Duodenal mucosa (tissue), 2 donors: ENCODE results near the gene WDPCP.
"Not testable (repeated sequence)": the region's sequence is repeated elsewhere in the genome, so short reads cannot be mapped to it uniquely, and the experiment has no call there.

Experiments
- H3K27ac ChIP-seq: one replicate; pipeline ENCODE4 v1.7.0; 2013; ENCODE audit warnings: low read depth, low read length
- H3K27me3 ChIP-seq, 2 donors: one replicate each; pipeline ENCODE4 v1.7.0; 2013; ENCODE audit warnings: low read length in 2 of 2, control low read depth in 1 of 2; ENCODE audit not compliant: insufficient read depth in 2 of 2, control insufficient read depth in 1 of 2
- H3K36me3 ChIP-seq, 2 donors: one replicate each; pipeline ENCODE4 v1.7.0; 2013; ENCODE audit warnings: low read length in 2 of 2, control low read depth in 1 of 2; ENCODE audit not compliant: insufficient read depth in 2 of 2, control insufficient read depth in 1 of 2
- H3K4me1 ChIP-seq, 2 donors: one replicate each; pipeline ENCODE4 v1.7.0; 2013; ENCODE audit warnings: low read length in 2 of 2, control low read depth in 1 of 2; ENCODE audit not compliant: insufficient read depth in 2 of 2, control insufficient read depth in 1 of 2
- H3K4me3 ChIP-seq, 2 donors: one replicate each; pipeline ENCODE4 v1.7.0; 2013; ENCODE audit warnings: low read length in 2 of 2, low read depth in 1 of 2
- H3K9ac ChIP-seq, 2 donors: one replicate each; pipeline ENCODE4 v1.7.0; 2013; ENCODE audit warnings: low read length in 2 of 2, low read depth in 1 of 2
- H3K9me3 ChIP-seq, 2 donors: one replicate each; pipeline ENCODE4 v1.7.0; 2013; ENCODE audit warnings: low read length in 2 of 2, control low read depth in 1 of 2; ENCODE audit not compliant: control insufficient read depth in 1 of 2

The WDPCP gene

DNA sequence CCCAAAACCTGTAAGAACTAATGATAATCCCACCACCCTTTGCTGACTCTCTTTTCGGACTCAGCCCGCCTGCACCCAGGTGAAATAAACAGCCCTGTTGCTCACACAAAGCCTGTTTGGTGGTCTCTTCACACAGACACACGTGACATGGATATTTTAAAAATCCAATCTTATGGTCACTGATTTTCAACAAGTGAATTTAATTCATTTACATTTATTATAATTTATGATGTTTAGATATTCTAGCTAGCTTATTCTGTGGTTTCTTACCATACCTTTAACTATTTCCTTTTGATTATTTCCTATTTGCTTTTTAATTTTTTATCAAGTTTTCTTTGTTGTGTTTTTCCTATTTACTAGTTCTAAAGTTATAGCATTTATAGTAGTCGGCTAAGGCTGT is 301.8 kb downstream of the WDPCP start:
- not testable (repeated sequence) for H3K9me3 ChIP-seq

DNA sequence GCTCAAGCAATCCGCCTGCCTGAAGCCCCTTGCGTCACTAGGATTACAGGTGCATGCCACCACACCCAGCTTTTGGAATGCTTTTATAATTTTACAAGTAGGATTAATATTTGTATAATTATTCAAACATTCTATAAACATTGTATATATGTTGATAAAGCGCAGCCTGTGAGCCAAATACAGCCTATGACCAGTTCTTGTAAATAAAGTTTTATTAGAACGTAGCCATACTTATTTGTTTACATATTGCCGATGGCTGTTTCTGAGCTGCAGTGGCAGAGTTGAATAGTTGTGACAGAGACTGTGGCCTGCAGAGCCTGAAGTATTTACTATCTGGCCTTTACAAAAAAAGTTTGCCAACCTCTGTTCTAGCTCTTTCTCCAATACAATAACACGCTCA is 305.0 kb downstream of the WDPCP start:
- Histone ChIP-seq H3K4me1 (no peaks in the 10 kb centered on the region), H3K4me3 (no peak overlapping the region), H3K9me3 (peaks cover 3 to 5% of the 10 kb centered on the region in 2 donors), H3K27me3 (no peaks in the 10 kb centered on the region), H3K36me3 (no peaks in the 10 kb centered on the region), H3K9ac (no peak overlapping the region), H3K27ac (no peak overlapping the region)

More for the DNA sequence above, 301.8 kb downstream of the WDPCP start:
- not testable (repeated sequence) for H3K4me1 ChIP-seq, H3K36me3 ChIP-seq, H3K27ac ChIP-seq, H3K27me3 ChIP-seq, H3K4me3 ChIP-seq, H3K9ac ChIP-seq

DNA sequence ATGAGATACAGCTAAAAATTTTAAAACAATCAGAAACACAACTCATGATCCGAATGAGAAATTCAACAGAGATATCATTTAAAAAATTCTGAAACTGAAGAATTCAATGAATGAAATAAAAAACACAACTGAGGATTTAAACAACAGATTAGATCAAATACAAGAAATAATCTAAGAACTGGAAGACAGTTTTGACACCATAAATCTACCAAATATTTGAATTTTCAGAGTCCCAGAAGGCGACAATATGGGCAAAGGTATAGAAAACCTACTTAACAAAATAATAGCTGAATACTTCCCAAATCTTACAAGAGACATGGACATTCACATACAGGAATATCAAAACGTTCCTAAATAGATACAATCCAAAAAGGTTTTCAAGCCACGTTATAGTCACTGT is 315.7 kb downstream of the WDPCP start:
- Histone ChIP-seq H3K36me3 (no peaks in the 10 kb centered on the region), H3K9me3 (peaks cover 13 to 15% of the 10 kb centered on the region in 2 donors), H3K27me3 (no peaks in the 10 kb centered on the region), H3K4me1 (no peaks in the 10 kb centered on the region), H3K4me3 (no peak overlapping the region), H3K27ac (no peak overlapping the region), H3K9ac (no peak overlapping the region)

DNA sequence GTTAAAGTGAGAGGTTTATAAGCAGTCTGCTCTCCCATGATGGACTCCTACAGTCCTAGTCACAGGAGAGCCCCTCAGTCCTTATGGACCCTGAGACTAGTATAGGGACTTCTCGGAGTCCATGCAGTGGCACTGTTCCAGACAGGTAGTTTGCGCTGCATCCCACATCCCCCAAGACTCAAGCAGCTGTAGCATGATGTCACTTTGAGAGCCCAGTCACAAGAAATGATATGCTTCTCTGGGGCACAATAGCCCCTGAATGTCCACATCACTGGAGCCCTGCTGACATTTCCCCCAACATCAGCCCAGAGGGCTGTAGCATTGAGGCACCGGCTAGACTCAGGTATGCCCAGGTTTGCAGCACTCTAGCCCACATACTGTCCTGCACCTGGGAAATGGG is 317.6 kb downstream of the WDPCP start:
- Histone ChIP-seq H3K27me3 (no peaks in the 10 kb centered on the region), H3K9me3 (peaks cover 13 to 15% of the 10 kb centered on the region in 2 donors), H3K4me3 (no peak overlapping the region), H3K36me3 (no peaks in the 10 kb centered on the region), H3K27ac (no peak overlapping the region), H3K4me1 (no peaks in the 10 kb centered on the region), H3K9ac (no peak overlapping the region)

DNA sequence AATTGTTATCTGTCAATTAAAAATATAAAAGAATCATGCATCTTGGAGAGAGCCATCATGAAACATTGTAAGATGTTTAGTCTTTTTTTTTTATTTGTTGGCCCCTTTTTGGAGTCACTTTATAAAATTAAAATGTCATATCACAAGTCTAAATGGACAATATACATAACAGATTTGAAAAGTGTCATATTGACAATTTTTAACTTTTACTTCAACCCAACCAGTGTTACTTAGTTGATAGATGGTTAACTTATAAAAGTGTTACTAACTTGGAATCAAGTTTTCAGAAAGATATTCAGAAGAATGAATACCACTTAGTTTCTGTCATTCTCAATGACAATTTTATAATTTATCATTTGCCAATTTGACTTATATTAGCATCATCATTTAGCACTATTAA is 319.3 kb downstream of the WDPCP start:
- Histone ChIP-seq H3K27ac (no peak overlapping the region), H3K4me3 (no peak overlapping the region), H3K4me1 (no peaks in the 10 kb centered on the region), H3K27me3 (no peaks in the 10 kb centered on the region), H3K36me3 (no peaks in the 10 kb centered on the region), H3K9me3 (peaks cover 13 to 15% of the 10 kb centered on the region in 2 donors), H3K9ac (no peak overlapping the region)

DNA sequence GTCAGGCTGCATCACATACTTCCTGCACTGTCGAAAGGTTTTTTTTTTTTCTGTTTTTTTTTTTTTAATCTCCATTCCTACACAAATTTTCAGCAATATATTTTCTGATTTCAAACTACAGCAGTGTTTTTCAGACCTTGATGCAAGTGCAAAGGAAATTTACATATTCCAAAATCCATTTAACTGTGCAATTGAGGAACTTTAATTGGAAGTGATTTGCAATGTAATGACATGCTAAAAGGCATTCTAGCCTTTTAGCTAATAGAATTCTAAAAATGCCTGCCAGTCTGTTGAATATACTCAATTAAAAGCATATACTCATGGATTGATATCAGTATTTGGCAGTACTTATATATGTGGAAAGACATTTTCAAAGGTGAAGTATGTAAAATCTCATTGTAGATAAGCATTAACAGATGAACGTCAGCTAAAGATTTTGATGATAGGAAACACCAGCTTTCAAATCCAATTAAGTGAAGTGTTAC is 327.1 kb downstream of the WDPCP start:
- H3K27ac ChIP-seq = no peak overlapping the region
- H3K9me3 ChIP-seq = no peaks in the 10 kb centered on the region
- no peaks in the 10 kb centered on the region for H3K36me3 ChIP-seq
- H3K4me1 ChIP-seq = no peaks in the 10 kb centered on the region
- no peak overlapping the region for H3K4me3 ChIP-seq
- no peak overlapping the region for H3K9ac ChIP-seq
- no peaks in the 10 kb centered on the region for H3K27me3 ChIP-seq

DNA sequence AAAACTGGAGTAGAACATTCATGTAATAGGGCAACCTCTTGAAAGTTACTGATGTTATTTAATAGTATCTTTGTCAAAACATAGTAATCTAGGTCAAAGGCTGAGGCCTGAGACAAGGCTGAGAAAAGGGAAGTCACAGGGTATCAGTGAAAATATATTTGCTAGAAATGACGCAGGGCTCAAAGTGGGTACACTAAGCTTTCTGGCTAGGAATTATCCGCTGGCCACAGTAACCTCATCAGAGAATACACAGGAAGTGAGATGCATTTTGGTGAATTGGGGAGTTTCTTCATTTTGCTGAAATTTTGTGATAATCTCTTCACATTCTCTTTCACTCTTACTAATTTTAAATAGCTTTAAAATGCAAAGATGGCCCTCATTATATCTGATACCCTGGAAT is 330.8 kb downstream of the WDPCP start:
- H3K36me3 ChIP-seq = no peaks in the 10 kb centered on the region
- H3K27ac ChIP-seq = no peak overlapping the region
- no peaks in the 10 kb centered on the region for H3K27me3 ChIP-seq
- no peak overlapping the region for H3K4me3 ChIP-seq
- H3K9ac ChIP-seq = no peak overlapping the region
- no peaks in the 10 kb centered on the region for H3K9me3 ChIP-seq
- H3K4me1 ChIP-seq = no peaks in the 10 kb centered on the region

DNA sequence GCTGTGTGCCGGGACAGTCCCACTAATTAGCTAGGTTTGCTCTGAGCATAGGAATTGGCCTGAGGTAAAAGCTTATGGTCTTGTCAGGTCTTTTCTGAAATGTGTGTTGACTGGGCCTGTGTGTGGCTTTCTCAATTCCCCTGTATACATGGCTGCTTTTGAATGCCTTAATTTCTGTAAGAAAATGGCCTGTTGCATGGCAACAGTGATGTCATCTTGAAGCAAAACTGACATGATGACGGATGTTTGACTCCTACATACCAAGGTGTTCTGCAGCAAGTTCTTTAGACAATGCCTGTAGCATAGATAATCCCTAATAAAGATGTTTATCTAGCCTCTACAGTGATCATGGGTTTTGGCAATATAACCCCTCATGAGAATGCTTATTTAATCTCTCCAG is 339.1 kb downstream of the WDPCP start:
- H3K4me3 ChIP-seq = no peak overlapping the region
- H3K27ac ChIP-seq = no peak overlapping the region
- no peak overlapping the region for H3K9ac ChIP-seq
- H3K36me3 ChIP-seq = no peaks in the 10 kb centered on the region
- no peaks in the 10 kb centered on the region for H3K4me1 ChIP-seq
- no peaks in the 10 kb centered on the region for H3K27me3 ChIP-seq
- no peaks in the 10 kb centered on the region for H3K9me3 ChIP-seq

DNA sequence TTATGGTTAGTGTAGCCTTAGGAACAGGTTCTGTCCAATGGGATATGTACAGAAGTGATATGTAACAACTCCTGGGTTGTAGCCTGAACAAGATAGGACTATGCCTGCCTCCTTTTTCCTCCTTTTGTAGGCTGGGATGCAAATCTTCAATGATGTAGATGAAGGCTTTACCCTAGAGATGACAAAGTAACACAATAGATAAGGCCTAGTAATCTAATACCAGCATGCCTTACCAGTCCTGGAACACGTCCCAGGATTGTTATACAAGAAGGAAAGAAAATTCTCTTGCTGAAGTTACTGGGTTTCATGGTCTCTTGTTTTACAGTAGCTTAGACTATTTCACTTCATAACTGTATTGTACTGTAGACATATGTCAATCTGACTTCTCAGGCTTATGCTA is 345.5 kb downstream of the WDPCP start:
- Histone ChIP-seq H3K36me3 (no peaks in the 10 kb centered on the region), H3K27me3 (no peaks in the 10 kb centered on the region), H3K27ac (no peak overlapping the region), H3K9ac (no peak overlapping the region), H3K4me1 (no peaks in the 10 kb centered on the region), H3K4me3 (no peak overlapping the region), H3K9me3 (no peaks in the 10 kb centered on the region)

DNA sequence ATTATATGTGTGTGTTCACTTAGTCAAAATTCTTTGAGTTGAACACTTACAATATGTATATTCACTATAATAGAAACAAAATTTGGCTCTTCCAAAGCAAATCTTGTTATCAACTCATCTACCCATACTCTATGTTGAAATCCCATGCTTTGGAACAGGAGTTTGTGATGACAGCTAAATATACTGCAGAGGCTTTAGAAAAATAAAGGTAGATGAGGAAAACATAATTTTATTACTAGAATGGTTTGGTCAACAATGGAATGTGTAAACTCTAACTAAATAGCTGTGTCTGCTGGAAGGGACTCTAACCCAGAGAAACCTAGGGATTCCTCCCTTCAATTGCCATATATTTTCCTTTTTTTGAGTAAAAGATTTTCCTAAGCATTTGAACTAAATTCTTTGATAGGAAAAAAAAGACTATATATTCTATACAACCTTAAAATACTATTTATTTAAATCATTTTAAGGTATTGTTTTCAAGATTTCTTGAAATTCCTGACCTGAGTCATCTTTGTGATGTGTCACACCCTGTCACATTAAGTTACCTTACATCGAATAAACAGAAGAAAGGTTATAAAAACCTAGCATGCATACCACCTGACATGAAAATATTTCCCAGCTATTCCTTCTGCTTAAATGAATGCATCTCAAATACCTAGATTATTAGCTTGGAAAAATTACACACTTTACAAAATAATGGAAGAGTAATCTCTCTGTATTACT is 362.2 kb downstream of the WDPCP start:
- Histone ChIP-seq H3K9ac (no peak overlapping the region), H3K27me3 (no peaks in the 10 kb centered on the region), H3K36me3 (no peaks in the 10 kb centered on the region)

More for the DNA sequence above, 362.2 kb downstream of the WDPCP start:
- Histone ChIP-seq H3K4me1 (no peaks in the 10 kb centered on the region), H3K9me3 (no peaks in the 10 kb centered on the region), H3K27ac (no peak overlapping the region), H3K4me3 (no peak overlapping the region)
